Panc1 (cell line): ENCODE results near the gene SOX30. TPM values are rescaled to one million over a fixed set of nuclear protein-coding genes. Genes with fewer than 3 reads are reported as not detected.
"Not testable (repeated sequence)": the region's sequence is repeated elsewhere in the genome, so short reads cannot be mapped to it uniquely, and the experiment has no call there.

ENCODE experiments used
- ATAC-seq: fragments of 200-7000 bp; cut with Tn5 transposase; 2 replicates; pipeline ENCODE4 v1.9.1; 2020; ENCODE audit warnings: mild to moderate bottlenecking, moderate library complexity
- BruUV-seq: library from RNA; stranded (reverse); fragments of 400-500 nt; replicated peaks from 2 replicates; lab custom pipeline; 2021; lab: Mats Ljungman, UMichigan
- CTCF ChIA-PET: fragments of 300-600 bp; sonication (Branson Sonifier 250); formaldehyde crosslinking; loops from one replicate; lab custom pipeline; 2022; ENCODE audit warnings: antibody characterized with exemption; lab: Charles Lee
- POLR2A ChIA-PET: fragments of 300-600 bp; sonication (Branson Sonifier 250); formaldehyde crosslinking; loops from one replicate; lab custom pipeline; 2022; ENCODE audit warnings: antibody characterized with exemption; lab: Charles Lee
- DNase-seq: peaks from one replicate; pipeline ENCODE4 v3.0.0-alpha.2; 2010; ENCODE audit warnings: low read depth, low spot score
- H3K27ac ChIP-seq: 2 replicates; pipeline ENCODE4 v1.5.1; 2011; ENCODE audit warnings: mild to moderate bottlenecking, low read length, inconsistent platforms
- H3K27me3 ChIP-seq: fragments of 200-500 bp; sonication (Bioruptor generic); 2 replicates; pipeline ENCODE4 v1.6.0; 2014; ENCODE audit warnings: low read length, inconsistent platforms; ENCODE audit not compliant: control insufficient read depth, insufficient read depth
- H3K36me3 ChIP-seq: fragments of 200-500 bp; sonication (Bioruptor generic); 2 replicates; pipeline ENCODE4 v1.5.1; 2014; ENCODE audit warnings: inconsistent platforms, mild to moderate bottlenecking, low read length, moderate library complexity; ENCODE audit not compliant: control insufficient read depth, insufficient read depth
- H3K4me1 ChIP-seq: 2 replicates; pipeline ENCODE4 v1.5.1; 2011; ENCODE audit warnings: inconsistent platforms, mild to moderate bottlenecking, low read length, moderate library complexity; ENCODE audit not compliant: control insufficient read depth, insufficient read depth
- H3K4me3 ChIP-seq, 2 experiments: 2 replicates each; pipeline ENCODE4 v1.5.1; 2011 to 2012; ENCODE audit warnings: low read depth in 2 of 2, low read length in 2 of 2, mild to moderate bottlenecking in 2 of 2, inconsistent platforms in 1 of 2, moderate library complexity in 1 of 2
- H3K9me3 ChIP-seq: fragments of 200-500 bp; sonication (Bioruptor generic); 2 replicates; pipeline ENCODE4 v1.5.1; 2014; ENCODE audit warnings: low read depth, mild to moderate bottlenecking, inconsistent platforms, low read length, moderate library complexity; ENCODE audit not compliant: control insufficient read depth, insufficient read depth
- POLR2AphosphoS5 ChIP-seq: IDR thresholded peaks from 2 replicates; pipeline ENCODE4 v1.6.1; 2012; ENCODE audit warnings: mild to moderate bottlenecking, low read depth, low read length, moderate library complexity
- SIN3A ChIP-seq: IDR thresholded peaks from 2 replicates; pipeline ENCODE4 v1.6.1; 2012; ENCODE audit warnings: low read depth, mild to moderate bottlenecking, low read length, moderate library complexity, borderline replicate concordance; ENCODE audit not compliant: insufficient read depth
- TCF7L2 ChIP-seq: IDR thresholded peaks from 2 replicates; pipeline ENCODE4 v1.6.1; 2011; ENCODE audit warnings: mild to moderate bottlenecking, low read depth, low read length, inconsistent platforms
- in situ Hi-C: cut with HindIII; loops from 2 replicates; pipeline ENCODE4 v1.10.0; 2016; ENCODE audit warnings: low sequenced_read_pairs, low pct_unique_long_range_greater_than_20kb
- intact Hi-C: fragments of 100-400 bp; cut with micrococcal nuclease; formaldehyde crosslinking; loops from one replicate; pipeline ENCODE4 v1.10.0; 2022; ENCODE audit not compliant: unreplicated experiment
- total RNA-seq: library from RNA; stranded (reverse); gene quantifications from one replicate; pipeline ENCODE4 v1.2.1, GENCODE V29; 2021; ENCODE audit not compliant: unreplicated experiment
- TF ChIP-seq, protein P1 (sequence below): fragments of 450-650 bp; IDR thresholded peaks from 2 replicates; pipeline ENCODE4 v1.5.1; 2017; ENCODE audit warnings: mild to moderate bottlenecking
- TF ChIP-seq, protein P2 (sequence below), 2 experiments: IDR thresholded peaks; 2 replicates each; pipeline ENCODE4 v1.6.1; 2011 to 2012; ENCODE audit warnings: low read depth in 2 of 2, control low read depth in 1 of 2, low read length in 1 of 2, mild to moderate bottlenecking in 1 of 2, moderate library complexity in 1 of 2; ENCODE audit not compliant: insufficient read depth in 1 of 2

Gene SOX30
- total RNA-seq, 1 experiment from 2014 or later = not detected

- ATAC-seq (no peak), DNase-seq (no peak)
- Histone ChIP-seq H3K36me3 (no peaks in the 10 kb centered on the region), H3K4me1 (no peaks in the 10 kb centered on the region), H3K4me3 (no peak overlapping the region), H3K27ac (no peak overlapping the region), H3K9me3 (no peaks in the 10 kb centered on the region), H3K27me3 (no peaks in the 10 kb centered on the region)
- POLR2A ChIA-PET = no interaction called here
- no TSS peak for BruUV-seq
- TF ChIP-seq, protein P1, sequence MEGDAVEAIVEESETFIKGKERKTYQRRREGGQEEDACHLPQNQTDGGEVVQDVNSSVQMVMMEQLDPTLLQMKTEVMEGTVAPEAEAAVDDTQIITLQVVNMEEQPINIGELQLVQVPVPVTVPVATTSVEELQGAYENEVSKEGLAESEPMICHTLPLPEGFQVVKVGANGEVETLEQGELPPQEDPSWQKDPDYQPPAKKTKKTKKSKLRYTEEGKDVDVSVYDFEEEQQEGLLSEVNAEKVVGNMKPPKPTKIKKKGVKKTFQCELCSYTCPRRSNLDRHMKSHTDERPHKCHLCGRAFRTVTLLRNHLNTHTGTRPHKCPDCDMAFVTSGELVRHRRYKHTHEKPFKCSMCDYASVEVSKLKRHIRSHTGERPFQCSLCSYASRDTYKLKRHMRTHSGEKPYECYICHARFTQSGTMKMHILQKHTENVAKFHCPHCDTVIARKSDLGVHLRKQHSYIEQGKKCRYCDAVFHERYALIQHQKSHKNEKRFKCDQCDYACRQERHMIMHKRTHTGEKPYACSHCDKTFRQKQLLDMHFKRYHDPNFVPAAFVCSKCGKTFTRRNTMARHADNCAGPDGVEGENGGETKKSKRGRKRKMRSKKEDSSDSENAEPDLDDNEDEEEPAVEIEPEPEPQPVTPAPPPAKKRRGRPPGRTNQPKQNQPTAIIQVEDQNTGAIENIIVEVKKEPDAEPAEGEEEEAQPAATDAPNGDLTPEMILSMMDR = no peak
- no peak for TF ChIP-seq SIN3A
- TF ChIP-seq, protein P2, sequence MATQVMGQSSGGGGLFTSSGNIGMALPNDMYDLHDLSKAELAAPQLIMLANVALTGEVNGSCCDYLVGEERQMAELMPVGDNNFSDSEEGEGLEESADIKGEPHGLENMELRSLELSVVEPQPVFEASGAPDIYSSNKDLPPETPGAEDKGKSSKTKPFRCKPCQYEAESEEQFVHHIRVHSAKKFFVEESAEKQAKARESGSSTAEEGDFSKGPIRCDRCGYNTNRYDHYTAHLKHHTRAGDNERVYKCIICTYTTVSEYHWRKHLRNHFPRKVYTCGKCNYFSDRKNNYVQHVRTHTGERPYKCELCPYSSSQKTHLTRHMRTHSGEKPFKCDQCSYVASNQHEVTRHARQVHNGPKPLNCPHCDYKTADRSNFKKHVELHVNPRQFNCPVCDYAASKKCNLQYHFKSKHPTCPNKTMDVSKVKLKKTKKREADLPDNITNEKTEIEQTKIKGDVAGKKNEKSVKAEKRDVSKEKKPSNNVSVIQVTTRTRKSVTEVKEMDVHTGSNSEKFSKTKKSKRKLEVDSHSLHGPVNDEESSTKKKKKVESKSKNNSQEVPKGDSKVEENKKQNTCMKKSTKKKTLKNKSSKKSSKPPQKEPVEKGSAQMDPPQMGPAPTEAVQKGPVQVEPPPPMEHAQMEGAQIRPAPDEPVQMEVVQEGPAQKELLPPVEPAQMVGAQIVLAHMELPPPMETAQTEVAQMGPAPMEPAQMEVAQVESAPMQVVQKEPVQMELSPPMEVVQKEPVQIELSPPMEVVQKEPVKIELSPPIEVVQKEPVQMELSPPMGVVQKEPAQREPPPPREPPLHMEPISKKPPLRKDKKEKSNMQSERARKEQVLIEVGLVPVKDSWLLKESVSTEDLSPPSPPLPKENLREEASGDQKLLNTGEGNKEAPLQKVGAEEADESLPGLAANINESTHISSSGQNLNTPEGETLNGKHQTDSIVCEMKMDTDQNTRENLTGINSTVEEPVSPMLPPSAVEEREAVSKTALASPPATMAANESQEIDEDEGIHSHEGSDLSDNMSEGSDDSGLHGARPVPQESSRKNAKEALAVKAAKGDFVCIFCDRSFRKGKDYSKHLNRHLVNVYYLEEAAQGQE (IDR thresholded peaks at IDR 0.05; ENCODE audit: insufficient read depth in 1 of 2, low read depth in 2 of 2, low read length in 1 of 2) = no peak
- no peak for TF ChIP-seq TCF7L2
- TF ChIP-seq POLR2AphosphoS5 = no peak
- in situ Hi-C loops = no loop called here
- intact Hi-C loops = no loop called here
- CTCF ChIA-PET = no interaction called here
These were observed 27.6 kb upstream of the SOX30 start for GRCh38 chr5:157679801-157680200.

DNA sequence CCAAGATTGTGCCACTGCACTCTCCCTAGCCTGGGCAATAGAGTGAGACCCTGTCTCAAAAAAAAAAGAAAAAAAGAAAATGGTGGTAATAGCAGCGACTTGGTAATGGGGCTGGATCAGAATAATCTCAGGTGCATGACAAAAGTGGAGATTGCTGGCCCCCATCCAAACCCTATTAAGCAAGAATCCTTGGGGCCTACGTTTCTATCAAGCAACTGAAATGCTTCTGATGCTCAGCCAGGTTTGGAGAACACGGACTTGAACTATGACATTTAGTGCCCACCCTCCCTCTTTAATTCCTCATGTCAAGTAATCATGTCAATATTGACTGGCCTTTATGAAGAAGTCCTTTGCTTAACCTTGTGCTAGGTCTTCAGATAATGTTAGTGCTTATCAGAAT is 25.7 kb upstream of the SOX30 start:
- Histone ChIP-seq H3K27ac (no peak overlapping the region), H3K4me1 (no peaks in the 10 kb centered on the region), H3K36me3 (no peaks in the 10 kb centered on the region), H3K27me3 (no peaks in the 10 kb centered on the region), H3K4me3 (no peak overlapping the region), H3K9me3 (no peaks in the 10 kb centered on the region)
- ChIA-PET POLR2A (no interaction called here), CTCF (no interaction called here)
- TF ChIP-seq, protein P2 (IDR thresholded peaks at IDR 0.05; ENCODE audit: insufficient read depth in 1 of 2, low read depth in 2 of 2, low read length in 1 of 2) = no peak
- TF ChIP-seq TCF7L2 = no peak
- TF ChIP-seq, protein P1 = no peak
- TF ChIP-seq POLR2AphosphoS5 = no peak
- no peak for TF ChIP-seq SIN3A
- DNase-seq (no peak), ATAC-seq (no peak)
- intact Hi-C loops (no loop called here), in situ Hi-C loops (no loop called here)
- BruUV-seq = no TSS peak

DNA sequence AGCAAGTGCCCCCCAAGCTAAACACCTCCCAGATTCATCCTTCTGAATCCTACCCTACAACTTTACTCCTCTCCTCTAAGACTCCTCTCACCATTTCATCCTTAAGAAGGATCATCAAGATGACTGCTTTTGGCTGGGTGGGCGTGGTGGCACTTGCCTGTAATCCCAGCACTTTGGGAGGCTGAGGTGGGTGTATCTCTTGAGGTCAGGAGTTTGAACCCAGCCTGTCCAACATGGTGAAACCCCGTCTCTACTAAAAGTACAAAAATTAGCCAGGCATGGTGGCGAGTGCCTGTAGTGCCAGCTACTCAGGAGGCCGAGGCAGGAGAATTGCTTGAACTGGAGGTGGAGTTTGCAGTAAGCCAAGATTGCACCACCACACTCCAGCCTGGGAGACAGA is 22.1 kb upstream of the SOX30 start:
- intact Hi-C loops = not testable (repeated sequence)

More for the DNA sequence above, 22.1 kb upstream of the SOX30 start:
- H3K4me1 ChIP-seq, H3K27me3 ChIP-seq, in situ Hi-C loops, H3K9me3 ChIP-seq, CTCF ChIA-PET, H3K4me3 ChIP-seq, DNase-seq, H3K36me3 ChIP-seq, POLR2A ChIA-PET, BruUV-seq, H3K27ac ChIP-seq, ATAC-seq: not testable (repeated sequence)
